Measurements from ENCODE around the gene ANGPTL3. TPM values are rescaled to one million over a fixed set of nuclear protein-coding genes. Genes with fewer than 3 reads are reported as not detected.
"Not testable (repeated sequence)": the region's sequence is repeated elsewhere in the genome, so short reads cannot be mapped to it uniquely, and the experiment has no call there.

ANGPTL3 gene
- total RNA-seq, 1 donor from 2014 or later = not detected

GRCh38 chr1:62599044-62599443 is 1.7 kb downstream of the ANGPTL3 start:
- no peaks in the 10 kb centered on the region for H3K27me3 Mint-ChIP-seq
- H3K9me3 Mint-ChIP-seq = no peaks in the 10 kb centered on the region
- H3K27ac Mint-ChIP-seq = no peak overlapping the region
- intact Hi-C loops (cut with micrococcal nuclease) = no loop called here
- DNase-seq = no peak
- no peaks in the 10 kb centered on the region for H3K36me3 Mint-ChIP-seq (ENCODE audit: low read depth)
- H3K4me3 Mint-ChIP-seq = no peak overlapping the region
- H3K4me1 Mint-ChIP-seq = no peaks in the 10 kb centered on the region

- H3K27ac Mint-ChIP-seq = no peak overlapping the region
- intact Hi-C loops (cut with micrococcal nuclease) = no loop called here
- no peak overlapping the region for H3K4me3 Mint-ChIP-seq
- no peaks in the 10 kb centered on the region for H3K36me3 Mint-ChIP-seq (ENCODE audit: low read depth)
- no peak for DNase-seq
- no peaks in the 10 kb centered on the region for H3K27me3 Mint-ChIP-seq
- H3K4me1 Mint-ChIP-seq = no peaks in the 10 kb centered on the region
- H3K9me3 Mint-ChIP-seq = no peaks in the 10 kb centered on the region
Observed at GRCh38 chr1:62601457-62601856, 4.1 kb downstream of the ANGPTL3 start.

- no peak overlapping the region for H3K4me3 Mint-ChIP-seq
- no peak for DNase-seq
- H3K27ac Mint-ChIP-seq = no peak overlapping the region
- no peaks in the 10 kb centered on the region for H3K4me1 Mint-ChIP-seq
- no peaks in the 10 kb centered on the region for H3K27me3 Mint-ChIP-seq
- H3K9me3 Mint-ChIP-seq = no peaks in the 10 kb centered on the region
- intact Hi-C loops (cut with micrococcal nuclease) = no loop called here
- no peaks in the 10 kb centered on the region for H3K36me3 Mint-ChIP-seq (ENCODE audit: low read depth)
Observed at GRCh38 chr1:62608905-62609304, 11.6 kb downstream of the ANGPTL3 start.

GRCh38 chr1:62610588-62610987 is 13.3 kb downstream of the ANGPTL3 start:
- H3K27me3 Mint-ChIP-seq; H3K9me3 Mint-ChIP-seq; H3K27ac Mint-ChIP-seq; H3K4me1 Mint-ChIP-seq; intact Hi-C loops (cut with micrococcal nuclease); H3K36me3 Mint-ChIP-seq (ENCODE audit: low read depth); H3K4me3 Mint-ChIP-seq; DNase-seq: not testable (repeated sequence)

- Mint-ChIP-seq H3K4me3 (no peak overlapping the region), H3K27ac (no peak overlapping the region), H3K9me3 (no peaks in the 10 kb centered on the region), H3K27me3 (no peaks in the 10 kb centered on the region), H3K36me3 (ENCODE audit: low read depth) (no peaks in the 10 kb centered on the region), H3K4me1 (no peaks in the 10 kb centered on the region)
- intact Hi-C loops (cut with micrococcal nuclease) = no loop called here
- no peak for DNase-seq
Observed at GRCh38 chr1:62612770-62613169, 15.4 kb downstream of the ANGPTL3 start.

- H3K9me3 Mint-ChIP-seq = no peaks in the 10 kb centered on the region
- no peaks in the 10 kb centered on the region for H3K27me3 Mint-ChIP-seq
- no peak for DNase-seq
- no peak overlapping the region for H3K4me3 Mint-ChIP-seq
- H3K36me3 Mint-ChIP-seq (ENCODE audit: low read depth) = no peaks in the 10 kb centered on the region
- intact Hi-C loops (cut with micrococcal nuclease) = no loop called here
- H3K27ac Mint-ChIP-seq = no peak overlapping the region
- H3K4me1 Mint-ChIP-seq = no peaks in the 10 kb centered on the region
Observed at GRCh38 chr1:62613325-62613727, 16.0 kb downstream of the ANGPTL3 start.

- intact Hi-C loops (cut with micrococcal nuclease) = no loop called here
- Mint-ChIP-seq H3K4me3 (no peak overlapping the region), H3K36me3 (ENCODE audit: low read depth) (no peaks in the 10 kb centered on the region), H3K27me3 (no peaks in the 10 kb centered on the region), H3K4me1 (no peaks in the 10 kb centered on the region), H3K27ac (no peak overlapping the region), H3K9me3 (no peaks in the 10 kb centered on the region)
- DNase-seq = no peak
Observed at GRCh38 chr1:62613890-62614289, 16.6 kb downstream of the ANGPTL3 start.

GRCh38 chr1:62621907-62622306 is 24.6 kb downstream of the ANGPTL3 start:
- no peak for DNase-seq
- peaks cover 11% of the 10 kb centered on the region for H3K4me1 Mint-ChIP-seq
- H3K4me3 Mint-ChIP-seq = no peak overlapping the region
- H3K27ac Mint-ChIP-seq = no peak overlapping the region
- H3K9me3 Mint-ChIP-seq = peaks cover 3% of the 10 kb centered on the region
- no peaks in the 10 kb centered on the region for H3K36me3 Mint-ChIP-seq (ENCODE audit: low read depth)
- no peaks in the 10 kb centered on the region for H3K27me3 Mint-ChIP-seq
- intact Hi-C loops (cut with micrococcal nuclease) = loop anchor here (10.0 kb wide), 1 partner anchor 63 kb away; the partner anchor contains the start of gene DOCK7

- DNase-seq = no peak
- peaks cover 11% of the 10 kb centered on the region for H3K4me1 Mint-ChIP-seq
- no peak overlapping the region for H3K4me3 Mint-ChIP-seq
- peak overlapping the region; percentile 32 for H3K27ac Mint-ChIP-seq
- H3K9me3 Mint-ChIP-seq = peaks cover 3% of the 10 kb centered on the region
- no peaks in the 10 kb centered on the region for H3K27me3 Mint-ChIP-seq
- intact Hi-C loops (cut with micrococcal nuclease) = loop anchor here (10.0 kb wide), 1 partner anchor 59 kb away; the partner anchor contains the start of gene DOCK7
- H3K36me3 Mint-ChIP-seq (ENCODE audit: low read depth) = peaks cover 2% of the 10 kb centered on the region
Observed at GRCh38 chr1:62625415-62625814, 28.1 kb downstream of the ANGPTL3 start.

GRCh38 chr1:62628506-62628905 is 31.2 kb downstream of the ANGPTL3 start:
- Mint-ChIP-seq H3K9me3 (peaks cover 3% of the 10 kb centered on the region), H3K27ac (no peak overlapping the region), H3K27me3 (no peaks in the 10 kb centered on the region), H3K4me1 (peaks cover 8% of the 10 kb centered on the region), H3K4me3 (no peak overlapping the region), H3K36me3 (ENCODE audit: low read depth) (peaks cover 3% of the 10 kb centered on the region)
- DNase-seq = no peak
- intact Hi-C loops (cut with micrococcal nuclease) = loop anchor here (10.0 kb wide), 1 partner anchor 56 kb away; the partner anchor contains the start of gene DOCK7

GRCh38 chr1:62637392-62638105 is 40.2 kb downstream of the ANGPTL3 start:
- intact Hi-C loops (cut with micrococcal nuclease) = no loop called here
- Mint-ChIP-seq H3K4me1 (no peaks in the 10 kb centered on the region), H3K27me3 (no peaks in the 10 kb centered on the region), H3K4me3 (no peak overlapping the region), H3K36me3 (ENCODE audit: low read depth) (no peaks in the 10 kb centered on the region), H3K27ac (no peak overlapping the region), H3K9me3 (no peaks in the 10 kb centered on the region)
- no peak for DNase-seq

- no peak overlapping the region for H3K4me3 Mint-ChIP-seq
- DNase-seq = no peak
- no peaks in the 10 kb centered on the region for H3K4me1 Mint-ChIP-seq
- no peaks in the 10 kb centered on the region for H3K36me3 Mint-ChIP-seq (ENCODE audit: low read depth)
- no peaks in the 10 kb centered on the region for H3K9me3 Mint-ChIP-seq
- H3K27ac Mint-ChIP-seq = no peak overlapping the region
- H3K27me3 Mint-ChIP-seq = no peaks in the 10 kb centered on the region
- intact Hi-C loops (cut with micrococcal nuclease) = no loop called here
Observed at GRCh38 chr1:62643283-62643682, 46.0 kb downstream of the ANGPTL3 start.

- no peak for DNase-seq
- Mint-ChIP-seq H3K9me3 (no peaks in the 10 kb centered on the region), H3K36me3 (ENCODE audit: low read depth) (no peaks in the 10 kb centered on the region), H3K4me3 (no peak overlapping the region), H3K4me1 (no peaks in the 10 kb centered on the region), H3K27ac (no peak overlapping the region), H3K27me3 (no peaks in the 10 kb centered on the region)
- intact Hi-C loops (cut with micrococcal nuclease) = no loop called here
Observed at GRCh38 chr1:62652387-62652786, 55.1 kb downstream of the ANGPTL3 start.

- DNase-seq = no peak
- H3K9me3 Mint-ChIP-seq = no peaks in the 10 kb centered on the region
- no peaks in the 10 kb centered on the region for H3K27me3 Mint-ChIP-seq
- no peak overlapping the region for H3K27ac Mint-ChIP-seq
- H3K4me3 Mint-ChIP-seq = no peak overlapping the region
- no peaks in the 10 kb centered on the region for H3K36me3 Mint-ChIP-seq (ENCODE audit: low read depth)
- intact Hi-C loops (cut with micrococcal nuclease) = no loop called here
- no peaks in the 10 kb centered on the region for H3K4me1 Mint-ChIP-seq
Observed at GRCh38 chr1:62654744-62655143, 57.4 kb downstream of the ANGPTL3 start.
